ENCODE measurements around the gene C6orf136.

C6orf136 gene

GRCh38 chr6:30615958-30616810, 30.7 kb upstream of the C6orf136 start:
- DNase-seq (ENCODE audit: low read depth in 2 of 3, low spot score in 2 of 3), result no peak

DNA sequence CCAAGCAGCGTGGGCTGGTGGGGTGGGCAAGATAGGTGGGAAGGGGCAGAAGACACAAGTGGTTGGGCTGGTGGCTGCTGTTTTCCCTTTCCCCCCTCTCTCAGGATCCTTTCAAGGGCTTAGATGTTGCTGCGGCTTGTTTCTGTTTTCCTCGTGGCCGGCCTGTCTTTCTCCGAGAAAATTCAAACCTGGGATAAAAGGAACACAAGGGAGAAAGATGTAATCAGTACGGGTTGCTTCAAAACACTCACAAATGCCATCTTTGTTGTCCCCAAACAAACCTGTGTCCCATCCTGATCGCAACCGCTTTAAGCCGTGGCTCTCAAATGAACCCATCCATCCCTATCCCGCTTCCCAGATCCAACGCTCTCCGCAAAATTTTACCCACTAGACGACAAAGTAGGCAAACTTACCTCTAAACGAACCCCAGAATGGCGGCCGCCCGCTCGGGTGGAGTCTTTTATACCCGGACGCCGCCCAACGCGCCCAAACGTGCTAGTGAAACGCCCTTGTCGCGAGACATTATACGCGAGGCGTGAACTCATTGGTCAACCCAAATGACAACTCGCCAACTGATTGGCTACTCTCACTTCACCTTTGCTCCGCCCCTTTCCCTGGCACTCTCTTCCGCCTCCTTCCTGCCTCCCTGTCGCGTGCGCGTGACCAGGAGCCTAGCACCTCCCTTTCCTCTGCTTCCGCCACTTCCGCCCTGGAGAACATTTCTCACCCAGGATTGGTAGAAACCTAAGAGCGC, 29.9 kb upstream of the C6orf136 start, which contains the start of gene PPP1R10:
Gene PPP1R10, minus strand, starts transcription at position 433 of the 754 bp plus-strand sequence. CDS start 7,299 bp downstream, outside the sequence.
- DNase-seq (ENCODE audit: low read depth in 2 of 3, low spot score in 2 of 3), result peak; percentile 91 to 98 (median 93)

DNA sequence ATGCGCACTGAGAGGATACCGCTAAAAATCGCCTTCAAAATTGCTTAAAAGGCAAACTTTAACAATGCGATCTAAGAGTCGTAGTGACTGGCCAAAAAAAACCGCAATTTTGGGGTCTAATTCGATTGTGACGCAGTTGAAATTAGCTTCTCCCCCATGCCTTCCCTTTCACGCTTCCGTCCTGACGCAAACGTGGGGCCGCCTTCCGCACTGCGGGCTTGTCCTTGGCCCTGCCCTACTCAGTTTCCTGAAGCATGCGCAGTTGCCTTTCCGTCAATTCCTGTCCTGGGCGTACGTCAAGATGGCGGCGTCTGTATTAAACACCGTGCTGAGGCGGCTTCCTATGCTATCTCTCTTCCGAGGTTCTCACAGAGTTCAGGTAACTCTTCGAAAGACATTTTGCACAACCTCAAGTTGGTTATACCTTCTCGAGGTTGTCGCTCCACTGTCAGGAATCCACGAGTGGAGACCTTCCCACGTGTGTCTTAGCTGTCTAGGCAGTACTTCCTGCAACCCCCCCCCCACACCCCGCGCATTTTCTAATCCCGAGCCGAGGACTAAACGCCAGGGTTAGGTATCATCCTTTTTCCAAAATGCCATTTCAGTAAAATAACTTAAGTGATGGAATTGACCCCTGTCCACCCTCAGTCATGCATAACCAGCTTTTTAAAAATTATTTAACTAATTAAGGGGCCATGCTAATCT, 29.2 kb upstream of the C6orf136 start, which contains the start of gene MRPS18B:
Gene MRPS18B, plus strand, starts transcription at position 276 of the 705 bp plus-strand sequence. Its CDS starts 26 bp downstream, at position 302.
- DNase-seq (ENCODE audit: low read depth in 2 of 3, low spot score in 2 of 3), result peak; percentile 71 to 93 (median 88)

DNA sequence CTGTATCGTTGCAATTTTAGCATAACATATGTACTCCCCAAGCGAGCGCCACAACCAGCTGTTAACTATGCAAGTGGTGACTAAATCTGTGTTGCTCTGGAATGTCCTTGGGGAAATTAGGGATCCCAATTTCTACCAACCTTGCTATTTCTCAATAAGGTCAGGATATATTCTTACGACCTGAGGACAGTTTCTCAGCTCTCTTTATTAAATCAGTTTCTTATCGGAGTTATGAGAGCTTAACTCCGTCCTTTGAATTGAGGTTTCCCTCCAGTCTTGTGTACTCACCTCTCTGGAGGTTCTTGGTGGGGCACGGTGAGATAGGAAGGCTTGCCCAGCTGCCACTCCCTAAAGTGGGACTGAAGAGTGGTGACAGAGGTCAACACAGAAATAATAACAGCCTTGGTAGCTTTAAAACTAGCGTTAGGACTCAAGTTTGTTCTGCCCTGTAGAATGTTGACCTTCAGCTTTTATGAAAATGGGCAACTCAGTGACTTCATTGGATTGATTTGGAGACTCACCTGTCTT, 28.6 kb upstream of the C6orf136 start:
- DNase-seq (ENCODE audit: low read depth in 2 of 3, low spot score in 2 of 3), result no peak

GRCh38 chr6:30619561-30619960, 27.4 kb upstream of the C6orf136 start:
- no peak for DNase-seq (ENCODE audit: low read depth in 2 of 3, low spot score in 2 of 3)

GRCh38 chr6:30625511-30625910, 21.4 kb upstream of the C6orf136 start:
- no peak for DNase-seq (ENCODE audit: low read depth in 2 of 3, low spot score in 2 of 3)

GRCh38 chr6:30626484-30627366, 20.2 kb upstream of the C6orf136 start, which contains the start of gene ATAT1:
Gene ATAT1 (plus strand): TSS chr6:30626874.
- DNase-seq (ENCODE audit: low read depth in 2 of 3, low spot score in 2 of 3), result peak; percentile 66 to 77 (median 69)

GRCh38 chr6:30635834-30636233, 11.1 kb upstream of the C6orf136 start:
- no peak for DNase-seq (ENCODE audit: low read depth in 2 of 3, low spot score in 2 of 3)

GRCh38 chr6:30640481-30640880, 6.5 kb upstream of the C6orf136 start:
- DNase-seq (ENCODE audit: low read depth in 2 of 3, low spot score in 2 of 3), result no peak

DNA sequence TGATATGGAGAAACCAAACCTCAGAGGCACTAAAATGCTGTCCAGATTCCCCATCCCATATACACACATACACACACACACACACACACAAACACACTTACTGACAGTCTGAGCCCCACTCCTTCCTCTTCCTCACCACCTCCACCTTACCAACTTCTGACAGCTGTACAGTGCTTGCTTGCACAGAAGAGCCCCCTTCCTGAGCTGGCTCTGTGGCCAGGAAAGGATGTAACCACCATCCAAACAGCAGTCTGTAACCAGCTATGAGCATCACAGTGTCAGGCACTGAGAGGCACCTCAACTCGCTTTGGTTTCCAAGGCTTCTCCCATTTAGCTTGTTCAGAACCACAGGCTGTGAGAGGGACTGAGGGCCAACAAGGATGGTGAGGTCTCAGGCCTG, 5.9 kb upstream of the C6orf136 start:
- DNase-seq (ENCODE audit: low read depth in 2 of 3, low spot score in 2 of 3), result no peak

GRCh38 chr6:30643656-30644055, 3.3 kb upstream of the C6orf136 start:
- no peak for DNase-seq (ENCODE audit: low read depth in 2 of 3, low spot score in 2 of 3)

- DNase-seq (ENCODE audit: low read depth in 2 of 3, low spot score in 2 of 3), result no peak
Measured at GRCh38 chr6:30644769-30645168, 2.2 kb upstream of the C6orf136 start.

DNA sequence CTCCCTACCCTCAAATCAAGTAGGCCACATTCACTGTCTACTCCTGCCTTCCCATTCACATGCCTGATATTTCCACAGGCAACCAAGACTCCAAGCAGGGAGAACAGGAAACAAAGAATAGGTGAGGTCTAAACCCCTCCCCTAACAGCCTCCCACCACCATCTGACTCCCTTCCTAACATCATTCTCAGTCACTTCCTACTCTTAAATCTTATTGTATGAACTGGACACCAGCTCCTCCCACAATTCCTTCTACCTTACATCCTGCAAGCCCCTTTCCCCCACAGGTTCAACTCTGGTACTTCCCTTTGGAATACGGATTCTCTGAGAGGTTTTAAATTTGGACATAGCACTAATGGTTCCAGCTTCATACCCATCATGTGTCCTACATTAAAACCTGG, 944 bp upstream of the C6orf136 start:
- no peak for DNase-seq (ENCODE audit: low read depth in 2 of 3, low spot score in 2 of 3)

- DNase-seq (ENCODE audit: low read depth in 2 of 3, low spot score in 2 of 3), result peak; percentile 52 to 60 (median 59)
Measured at GRCh38 chr6:30647242-30648116, 546 bp downstream of the C6orf136 start.

- no peak for DNase-seq (ENCODE audit: low read depth in 2 of 3, low spot score in 2 of 3)
Measured at GRCh38 chr6:30651143-30651542, 4.2 kb downstream of the C6orf136 start.

GRCh38 chr6:30654798-30655742, 8.1 kb downstream of the C6orf136 start:
- no peak for DNase-seq (ENCODE audit: low read depth in 2 of 3, low spot score in 2 of 3)

- no peak for DNase-seq (ENCODE audit: low read depth in 2 of 3, low spot score in 2 of 3)
Measured at GRCh38 chr6:30655743-30656094, 8.8 kb downstream of the C6orf136 start.

- no peak for DNase-seq (ENCODE audit: low read depth in 2 of 3, low spot score in 2 of 3)
Measured at GRCh38 chr6:30656513-30656912, 9.6 kb downstream of the C6orf136 start.

Data from activated CD8-positive, alpha-beta memory T cell treated with anti-CD3 and anti-CD28 coated beads for 48 hours (primary cell).